Measurements from ENCODE around the gene ATAD2B. TPM values are rescaled to one million over a fixed set of nuclear protein-coding genes. Genes with fewer than 3 reads are reported as not detected.

The ATAD2B gene
- total RNA-seq, 1 donor = 17.4 TPM

DNA sequence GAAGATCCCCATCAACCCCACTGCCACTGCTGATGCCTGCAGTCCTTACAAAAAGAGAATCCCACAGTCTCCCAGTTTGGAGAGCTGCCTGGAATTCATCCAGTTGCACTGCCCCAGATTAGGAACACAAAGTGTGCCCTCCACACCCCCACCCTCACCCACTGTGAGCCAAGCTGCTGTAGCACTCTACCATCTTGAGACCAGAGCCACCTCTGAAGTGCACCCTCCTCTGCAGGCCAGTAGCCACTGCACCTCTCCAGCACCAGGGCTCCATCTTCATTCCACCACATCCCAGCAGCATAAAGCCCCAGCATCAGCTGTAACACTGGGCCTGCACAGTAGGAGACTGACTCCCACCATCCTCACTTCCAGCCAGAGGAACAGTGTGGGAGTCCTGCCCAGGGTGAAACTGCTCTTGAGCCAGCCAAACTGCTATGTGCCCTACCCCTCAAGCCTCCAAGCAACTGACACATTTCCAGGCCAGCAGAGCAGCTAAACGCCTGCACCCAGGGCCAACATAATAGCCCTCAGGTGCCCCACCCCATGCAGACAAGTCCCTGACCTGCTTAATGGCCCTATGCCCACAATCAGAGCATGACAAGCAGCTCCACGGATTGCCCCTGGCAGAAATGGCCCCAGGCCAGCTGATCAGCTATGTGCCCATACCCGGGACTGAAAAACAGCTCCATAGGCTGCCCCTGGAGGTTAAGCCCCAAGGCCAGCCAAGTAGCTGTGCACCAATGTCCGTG, 206.0 kb downstream of the ATAD2B start:
- Histone ChIP-seq H3K36me3 (ENCODE audit: insufficient read depth, low read length) (no peaks in the 10 kb centered on the region), H3K27ac (ENCODE audit: low read depth, low read length) (no peak overlapping the region), H3K4me2 (ENCODE audit: insufficient read depth, low read length) (no peak overlapping the region), H2AFZ (ENCODE audit: low read length) (no peak overlapping the region), H4K20me1 (ENCODE audit: insufficient read depth, low read length) (no peaks in the 10 kb centered on the region), H3K27me3 (ENCODE audit: insufficient read depth, low read length) (no peaks in the 10 kb centered on the region), H3K9me3 (ENCODE audit: low read depth, low read length) (no peaks in the 10 kb centered on the region), H3K4me3 (ENCODE audit: insufficient read depth, low read length) (no peak overlapping the region), H3K79me2 (ENCODE audit: insufficient read depth, low read length) (no peaks in the 10 kb centered on the region), H3K4me1 (ENCODE audit: insufficient read depth, low read length) (no peaks in the 10 kb centered on the region)
- no peak for DNase-seq (ENCODE audit: insufficient read length, low spot score, missing footprints)
- TF ChIP-seq, protein P1, sequence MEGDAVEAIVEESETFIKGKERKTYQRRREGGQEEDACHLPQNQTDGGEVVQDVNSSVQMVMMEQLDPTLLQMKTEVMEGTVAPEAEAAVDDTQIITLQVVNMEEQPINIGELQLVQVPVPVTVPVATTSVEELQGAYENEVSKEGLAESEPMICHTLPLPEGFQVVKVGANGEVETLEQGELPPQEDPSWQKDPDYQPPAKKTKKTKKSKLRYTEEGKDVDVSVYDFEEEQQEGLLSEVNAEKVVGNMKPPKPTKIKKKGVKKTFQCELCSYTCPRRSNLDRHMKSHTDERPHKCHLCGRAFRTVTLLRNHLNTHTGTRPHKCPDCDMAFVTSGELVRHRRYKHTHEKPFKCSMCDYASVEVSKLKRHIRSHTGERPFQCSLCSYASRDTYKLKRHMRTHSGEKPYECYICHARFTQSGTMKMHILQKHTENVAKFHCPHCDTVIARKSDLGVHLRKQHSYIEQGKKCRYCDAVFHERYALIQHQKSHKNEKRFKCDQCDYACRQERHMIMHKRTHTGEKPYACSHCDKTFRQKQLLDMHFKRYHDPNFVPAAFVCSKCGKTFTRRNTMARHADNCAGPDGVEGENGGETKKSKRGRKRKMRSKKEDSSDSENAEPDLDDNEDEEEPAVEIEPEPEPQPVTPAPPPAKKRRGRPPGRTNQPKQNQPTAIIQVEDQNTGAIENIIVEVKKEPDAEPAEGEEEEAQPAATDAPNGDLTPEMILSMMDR (IDR thresholded peaks at IDR 0.05; ENCODE audit: extremely low read depth, low read depth, low read length) = no peak

DNA sequence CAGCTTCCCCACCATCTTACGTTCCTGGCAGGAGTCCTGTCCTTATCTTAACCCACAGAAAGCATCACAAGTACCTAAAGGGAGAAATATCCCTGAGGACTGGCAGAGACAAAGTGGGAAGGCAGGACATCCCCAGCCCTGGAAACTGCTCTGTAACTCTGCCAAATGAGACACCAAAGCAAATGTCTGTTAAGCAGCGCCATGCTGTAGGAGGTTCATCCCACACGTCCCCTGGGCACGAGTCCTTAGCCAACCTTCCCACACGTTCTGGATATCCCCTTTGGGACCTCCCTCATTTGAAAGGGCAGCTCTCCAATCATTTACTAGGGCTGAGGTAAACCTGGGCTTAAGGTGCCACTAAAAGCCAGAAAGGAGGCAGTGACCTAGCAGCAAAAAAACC, 207.2 kb downstream of the ATAD2B start:
- Histone ChIP-seq H3K4me3 (ENCODE audit: insufficient read depth, low read length) (no peak overlapping the region), H3K36me3 (ENCODE audit: insufficient read depth, low read length) (no peaks in the 10 kb centered on the region), H3K79me2 (ENCODE audit: insufficient read depth, low read length) (no peaks in the 10 kb centered on the region), H4K20me1 (ENCODE audit: insufficient read depth, low read length) (no peaks in the 10 kb centered on the region), H2AFZ (ENCODE audit: low read length) (no peak overlapping the region), H3K27me3 (ENCODE audit: insufficient read depth, low read length) (no peaks in the 10 kb centered on the region), H3K27ac (ENCODE audit: low read depth, low read length) (no peak overlapping the region), H3K4me1 (ENCODE audit: insufficient read depth, low read length) (no peaks in the 10 kb centered on the region), H3K4me2 (ENCODE audit: insufficient read depth, low read length) (no peak overlapping the region), H3K9me3 (ENCODE audit: low read depth, low read length) (no peaks in the 10 kb centered on the region)
- DNase-seq (ENCODE audit: insufficient read length, low spot score, missing footprints) = no peak
- TF ChIP-seq, protein P1 (IDR thresholded peaks at IDR 0.05; ENCODE audit: extremely low read depth, low read depth, low read length) = no peak

DNA sequence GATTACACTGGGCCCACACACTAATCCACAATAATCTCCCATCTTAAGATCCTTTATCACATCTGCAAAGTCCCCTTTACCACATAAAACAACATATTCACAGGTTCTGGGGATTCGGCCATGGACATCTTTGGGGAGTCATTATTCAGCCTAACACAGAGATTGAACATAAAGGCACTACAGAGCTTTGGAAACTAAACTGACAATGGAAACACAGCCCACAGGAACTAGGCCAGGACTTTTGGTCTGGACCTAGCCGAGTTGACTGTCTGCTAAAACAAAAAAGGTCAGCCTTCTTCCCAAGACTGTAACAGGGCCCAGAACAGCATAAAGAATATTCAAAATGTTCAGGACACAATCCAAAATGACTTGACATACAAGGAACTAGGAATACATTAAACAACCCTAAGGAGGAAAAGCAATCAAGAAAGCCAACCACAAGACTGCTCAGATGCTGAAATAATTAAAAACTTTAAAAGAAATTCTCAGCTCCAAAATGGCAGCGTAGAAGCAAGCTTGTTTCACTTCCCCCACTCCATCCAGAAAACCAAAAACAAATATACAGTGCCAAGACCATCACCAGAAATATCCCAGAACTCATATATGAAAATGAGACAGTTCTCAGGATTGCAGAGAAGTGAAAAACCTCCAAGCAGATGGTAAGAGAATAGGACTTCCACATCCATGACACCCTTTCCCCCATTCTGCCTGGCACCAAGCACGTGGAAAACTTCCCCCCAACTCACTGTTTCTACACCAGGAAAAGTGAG, 207.8 kb downstream of the ATAD2B start:
- Histone ChIP-seq H3K4me1 (ENCODE audit: insufficient read depth, low read length) (no peaks in the 10 kb centered on the region), H4K20me1 (ENCODE audit: insufficient read depth, low read length) (no peaks in the 10 kb centered on the region), H3K9me3 (ENCODE audit: low read depth, low read length) (no peaks in the 10 kb centered on the region), H3K36me3 (ENCODE audit: insufficient read depth, low read length) (no peaks in the 10 kb centered on the region), H2AFZ (ENCODE audit: low read length) (no peak overlapping the region), H3K4me2 (ENCODE audit: insufficient read depth, low read length) (no peak overlapping the region), H3K79me2 (ENCODE audit: insufficient read depth, low read length) (no peaks in the 10 kb centered on the region), H3K27me3 (ENCODE audit: insufficient read depth, low read length) (no peaks in the 10 kb centered on the region), H3K27ac (ENCODE audit: low read depth, low read length) (no peak overlapping the region), H3K4me3 (ENCODE audit: insufficient read depth, low read length) (no peak overlapping the region)
- TF ChIP-seq, protein P1 (IDR thresholded peaks at IDR 0.05; ENCODE audit: extremely low read depth, low read depth, low read length) = no peak
- DNase-seq (ENCODE audit: insufficient read length, low spot score, missing footprints) = no peak

DNA sequence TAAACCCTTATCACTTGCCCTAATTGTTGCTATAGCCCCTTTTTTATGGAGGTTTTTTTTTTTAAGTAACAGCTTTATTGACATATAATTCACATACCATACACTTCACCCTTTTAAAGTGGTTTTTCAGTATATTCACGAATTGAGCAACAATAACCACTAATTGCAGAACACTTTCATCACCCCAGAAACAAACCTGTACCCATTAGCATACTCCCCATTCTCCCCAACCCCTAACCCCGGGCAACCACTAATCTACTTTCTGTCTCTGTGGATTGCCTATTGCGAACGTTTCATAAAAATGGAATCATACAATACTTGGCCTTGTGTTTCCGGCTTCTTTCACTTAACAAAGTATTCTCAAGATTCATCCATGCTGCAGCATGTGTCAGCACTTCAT, 213.6 kb downstream of the ATAD2B start:
- no peaks in the 10 kb centered on the region for H3K27me3 ChIP-seq (ENCODE audit: insufficient read depth, low read length)
- H3K36me3 ChIP-seq (ENCODE audit: insufficient read depth, low read length) = no peaks in the 10 kb centered on the region
- H3K27ac ChIP-seq (ENCODE audit: low read depth, low read length) = no peak overlapping the region
- no peak for DNase-seq (ENCODE audit: insufficient read length, low spot score, missing footprints)
- no peak overlapping the region for H2AFZ ChIP-seq (ENCODE audit: low read length)
- H3K4me1 ChIP-seq (ENCODE audit: insufficient read depth, low read length) = peaks cover 14% of the 10 kb centered on the region
- no peak overlapping the region for H3K4me2 ChIP-seq (ENCODE audit: insufficient read depth, low read length)
- no peaks in the 10 kb centered on the region for H3K79me2 ChIP-seq (ENCODE audit: insufficient read depth, low read length)
- H4K20me1 ChIP-seq (ENCODE audit: insufficient read depth, low read length) = peaks cover 7% of the 10 kb centered on the region
- TF ChIP-seq, protein P1 (IDR thresholded peaks at IDR 0.05; ENCODE audit: extremely low read depth, low read depth, low read length) = no peak
- no peak overlapping the region for H3K4me3 ChIP-seq (ENCODE audit: insufficient read depth, low read length)
- no peaks in the 10 kb centered on the region for H3K9me3 ChIP-seq (ENCODE audit: low read depth, low read length)

All from osteoblast (primary cell).